Activated CD8-positive, alpha-beta T cell treated with anti-CD3 and anti-CD28 coated beads for 36 hours (primary cell): ENCODE results near the gene EYS. TPM values are rescaled to one million over a fixed set of nuclear protein-coding genes. Genes with fewer than 3 reads are reported as not detected.
"Not testable (repeated sequence)": the region's sequence is repeated elsewhere in the genome, so short reads cannot be mapped to it uniquely, and the experiment has no call there.

Experiments
- ATAC-seq: fragments of 200-7000 bp; cut with Tn5 transposase; one replicate; pipeline ENCODE4 v1.10.0; 2021; ENCODE audit warnings: mild to moderate bottlenecking, moderate library complexity
- CTCF ChIA-PET: fragments of 350-600 bp; sonication (Branson Sonifier 250); formaldehyde crosslinking; loops from one replicate; lab custom pipeline; 2021; ENCODE audit warnings: antibody characterized with exemption; lab: Charles Lee
- POLR2A ChIA-PET: fragments of 350-600 bp; sonication (Branson Sonifier 250); formaldehyde crosslinking; loops from one replicate; lab custom pipeline; 2021; ENCODE audit warnings: antibody characterized with exemption; lab: Charles Lee
- DNase-seq: peaks from one replicate; pipeline ENCODE4 v3.0.0-alpha.2; 2020
- H3K27ac Mint-ChIP-seq: one replicate; pipeline ENCODE4 v1.8.0; 2021; ENCODE audit warnings: mild to moderate bottlenecking, mixed read lengths
- H3K27me3 Mint-ChIP-seq: one replicate; pipeline ENCODE4 v1.8.0; 2021; ENCODE audit warnings: mixed read lengths
- H3K36me3 Mint-ChIP-seq: one replicate; pipeline ENCODE4 v1.8.0; 2021; ENCODE audit warnings: low read depth, mixed read lengths
- H3K4me1 Mint-ChIP-seq: one replicate; pipeline ENCODE4 v1.8.0; 2021; ENCODE audit warnings: low read depth, mixed read lengths
- H3K4me3 Mint-ChIP-seq: one replicate; pipeline ENCODE4 v1.8.0; 2021; ENCODE audit warnings: mild to moderate bottlenecking, moderate library complexity, mixed read lengths
- H3K9me3 Mint-ChIP-seq: one replicate; pipeline ENCODE4 v1.8.0; 2021; ENCODE audit warnings: mixed read lengths
- CTCF ChIP-seq: fragments of 200-600 bp; IDR thresholded peaks from one replicate; pipeline ENCODE4 v1.8.0; 2022; ENCODE audit warnings: antibody characterized with exemption, mild to moderate bottlenecking
- intact Hi-C: fragments of 100-400 bp; cut with micrococcal nuclease; formaldehyde crosslinking; loops from one replicate; pipeline ENCODE4 v1.10.0; 2022
- total RNA-seq, 2 experiments: library from RNA; stranded (reverse); gene quantifications; one replicate each; pipeline ENCODE4 v1.2.3, GENCODE V29; 2021

Gene EYS
- total RNA-seq, 2 experiments from 2014 or later, result not detected

GRCh38 chr6:63897459-63897858 is 1809.6 kb downstream of the EYS start:
- intact Hi-C loops, result no loop called here
- Mint-ChIP-seq H3K27ac (no peak overlapping the region), H3K36me3 (no peaks in the 10 kb centered on the region), H3K4me1 (no peaks in the 10 kb centered on the region), H3K4me3 (no peak overlapping the region), H3K9me3 (peaks cover 6% of the 10 kb centered on the region), H3K27me3 (no peaks in the 10 kb centered on the region)
- no peak for DNase-seq
- TF ChIP-seq CTCF, result no peak
- POLR2A ChIA-PET, result no interaction called here
- CTCF ChIA-PET, result no interaction called here
- no peak for ATAC-seq

- no peak overlapping the region for H3K27ac Mint-ChIP-seq
- H3K4me3 Mint-ChIP-seq, result no peak overlapping the region
- no peak for TF ChIP-seq CTCF
- no peaks in the 10 kb centered on the region for H3K36me3 Mint-ChIP-seq
- no peak for DNase-seq
- ATAC-seq, result no peak
- no peaks in the 10 kb centered on the region for H3K4me1 Mint-ChIP-seq
- H3K9me3 Mint-ChIP-seq, result peaks cover 5% of the 10 kb centered on the region
- ChIA-PET POLR2A (no interaction called here), CTCF (no interaction called here)
- intact Hi-C loops, result no loop called here
- H3K27me3 Mint-ChIP-seq, result peaks cover 1% of the 10 kb centered on the region
Observed at GRCh38 chr6:63888416-63888815, 1818.6 kb downstream of the EYS start.

- ATAC-seq, H3K27ac Mint-ChIP-seq, DNase-seq, CTCF ChIA-PET, H3K4me3 Mint-ChIP-seq, H3K4me1 Mint-ChIP-seq, H3K36me3 Mint-ChIP-seq, H3K9me3 Mint-ChIP-seq, intact Hi-C loops, H3K27me3 Mint-ChIP-seq: not testable (repeated sequence)
- POLR2A ChIA-PET, result interaction anchor here (0.6 kb wide), 1 partner anchor 32 kb away, joined by 3 read pairs; no protein-coding TSS in a partner anchor
Observed at GRCh38 chr6:63887804-63888203, 1819.2 kb downstream of the EYS start.

- Mint-ChIP-seq H3K9me3 (no peaks in the 10 kb centered on the region), H3K27me3 (peaks cover 3% of the 10 kb centered on the region), H3K4me3 (no peak overlapping the region), H3K27ac (no peak overlapping the region), H3K36me3 (no peaks in the 10 kb centered on the region), H3K4me1 (no peaks in the 10 kb centered on the region)
- ChIA-PET CTCF (no interaction called here), POLR2A (interaction anchor here (0.5 to 0.6 kb wide), 2 partner anchors 11 to 33 kb away, joined by 3 read pairs; no protein-coding TSS in a partner anchor)
- intact Hi-C loops, result no loop called here
- DNase-seq, result no peak
- TF ChIP-seq CTCF, result no peak
- ATAC-seq, result no peak
Observed at GRCh38 chr6:63887002-63887751, 1819.8 kb downstream of the EYS start.

- ChIA-PET CTCF (no interaction called here), POLR2A (interaction anchor here (0.5 kb wide), 1 partner anchor 10 kb away, joined by 3 read pairs; no protein-coding TSS in a partner anchor)
- Mint-ChIP-seq H3K36me3 (no peaks in the 10 kb centered on the region), H3K9me3 (no peaks in the 10 kb centered on the region), H3K4me1 (no peaks in the 10 kb centered on the region), H3K4me3 (no peak overlapping the region), H3K27ac (no peak overlapping the region), H3K27me3 (peaks cover 3% of the 10 kb centered on the region)
- no peak for ATAC-seq
- TF ChIP-seq CTCF, result no peak
- intact Hi-C loops, result no loop called here
- DNase-seq, result no peak
Observed at GRCh38 chr6:63886341-63886740, 1820.7 kb downstream of the EYS start.
